Osteocyte (in vitro differentiated cells): ENCODE results near the gene SLC10A4. TPM values are rescaled to one million over a fixed set of nuclear protein-coding genes. Genes with fewer than 3 reads are reported as not detected.

Source experiments
- DNase-seq: peaks from one replicate; pipeline ENCODE4 v3.0.0; 2021; ENCODE audit warnings: mixed read lengths; ENCODE audit not compliant: unreplicated experiment; ENCODE audit errors: extremely low spot score
- H3K27ac Mint-ChIP-seq: one replicate; pipeline ENCODE4 v1.8.0; 2021; ENCODE audit warnings: mild to moderate bottlenecking, mixed read lengths; ENCODE audit not compliant: unreplicated experiment
- H3K27me3 Mint-ChIP-seq: one replicate; pipeline ENCODE4 v1.8.0; 2021; ENCODE audit warnings: mixed read lengths; ENCODE audit not compliant: unreplicated experiment
- H3K36me3 Mint-ChIP-seq: one replicate; pipeline ENCODE4 v1.8.0; 2021; ENCODE audit warnings: mixed read lengths; ENCODE audit not compliant: unreplicated experiment
- H3K4me1 Mint-ChIP-seq: one replicate; pipeline ENCODE4 v1.8.0; 2021; ENCODE audit warnings: mixed read lengths; ENCODE audit not compliant: unreplicated experiment
- H3K4me3 Mint-ChIP-seq: one replicate; pipeline ENCODE4 v1.8.0; 2021; ENCODE audit warnings: mild to moderate bottlenecking, moderate library complexity, mixed read lengths; ENCODE audit not compliant: unreplicated experiment
- H3K9me3 Mint-ChIP-seq: one replicate; pipeline ENCODE4 v1.8.0; 2021; ENCODE audit warnings: mixed read lengths; ENCODE audit not compliant: unreplicated experiment
- CTCF ChIP-seq: fragments of 200-600 bp; sonication (generic); IDR thresholded peaks from 2 replicates; pipeline ENCODE4 v1.5.0; 2021; ENCODE audit warnings: antibody characterized with exemption, mild to moderate bottlenecking, moderate library complexity
- total RNA-seq: library from RNA; stranded (reverse); gene quantifications from 2 replicates; pipeline ENCODE4 v1.2.1, GENCODE V29; 2021

SLC10A4 gene
- total RNA-seq, 1 donor from 2014 or later = not detected

- no peak for TF ChIP-seq CTCF
- H3K9me3 Mint-ChIP-seq = no peaks in the 10 kb centered on the region
- H3K4me3 Mint-ChIP-seq = no peak overlapping the region
- H3K36me3 Mint-ChIP-seq = peaks cover 6% of the 10 kb centered on the region
- H3K4me1 Mint-ChIP-seq = no peaks in the 10 kb centered on the region
- H3K27ac Mint-ChIP-seq = no peak overlapping the region
- DNase-seq = no peak
- H3K27me3 Mint-ChIP-seq = peaks cover 49% of the 10 kb centered on the region
These were observed 8.5 kb downstream of the SLC10A4 start for GRCh38 chr4:48491514-48492176.

GRCh38 chr4:48493452-48494100, 10.4 kb downstream of the SLC10A4 start:
- no peak for DNase-seq
- Mint-ChIP-seq H3K27me3 (peaks cover 33% of the 10 kb centered on the region), H3K4me3 (no peak overlapping the region), H3K36me3 (peaks cover 6% of the 10 kb centered on the region), H3K9me3 (no peaks in the 10 kb centered on the region), H3K27ac (no peak overlapping the region), H3K4me1 (no peaks in the 10 kb centered on the region)
- TF ChIP-seq CTCF = no peak

GRCh38 chr4:48495941-48496340, 12.8 kb downstream of the SLC10A4 start:
- no peak overlapping the region for H3K4me3 Mint-ChIP-seq
- no peak overlapping the region for H3K27ac Mint-ChIP-seq
- H3K27me3 Mint-ChIP-seq = peaks cover 20% of the 10 kb centered on the region
- peaks cover 20% of the 10 kb centered on the region for H3K36me3 Mint-ChIP-seq
- DNase-seq = no peak
- no peaks in the 10 kb centered on the region for H3K9me3 Mint-ChIP-seq
- H3K4me1 Mint-ChIP-seq = no peaks in the 10 kb centered on the region
- TF ChIP-seq CTCF = no peak

GRCh38 chr4:48498895-48499294, 15.8 kb downstream of the SLC10A4 start:
- no peaks in the 10 kb centered on the region for H3K9me3 Mint-ChIP-seq
- no peak for DNase-seq
- H3K27me3 Mint-ChIP-seq = peaks cover 3% of the 10 kb centered on the region
- peaks cover 26% of the 10 kb centered on the region for H3K36me3 Mint-ChIP-seq
- no peaks in the 10 kb centered on the region for H3K4me1 Mint-ChIP-seq
- no peak overlapping the region for H3K4me3 Mint-ChIP-seq
- no peak for TF ChIP-seq CTCF
- no peak overlapping the region for H3K27ac Mint-ChIP-seq

GRCh38 chr4:48499551-48500066, 16.5 kb downstream of the SLC10A4 start:
- Mint-ChIP-seq H3K36me3 (peaks cover 26% of the 10 kb centered on the region), H3K4me1 (no peaks in the 10 kb centered on the region), H3K27ac (no peak overlapping the region), H3K27me3 (no peaks in the 10 kb centered on the region), H3K4me3 (no peak overlapping the region), H3K9me3 (no peaks in the 10 kb centered on the region)
- DNase-seq = no peak
- no peak for TF ChIP-seq CTCF
